Measurements from ENCODE around the gene SVOP.
"Not testable (repeated sequence)": the region's sequence is repeated elsewhere in the genome, so short reads cannot be mapped to it uniquely, and the experiment has no call there.

SVOP gene

DNA sequence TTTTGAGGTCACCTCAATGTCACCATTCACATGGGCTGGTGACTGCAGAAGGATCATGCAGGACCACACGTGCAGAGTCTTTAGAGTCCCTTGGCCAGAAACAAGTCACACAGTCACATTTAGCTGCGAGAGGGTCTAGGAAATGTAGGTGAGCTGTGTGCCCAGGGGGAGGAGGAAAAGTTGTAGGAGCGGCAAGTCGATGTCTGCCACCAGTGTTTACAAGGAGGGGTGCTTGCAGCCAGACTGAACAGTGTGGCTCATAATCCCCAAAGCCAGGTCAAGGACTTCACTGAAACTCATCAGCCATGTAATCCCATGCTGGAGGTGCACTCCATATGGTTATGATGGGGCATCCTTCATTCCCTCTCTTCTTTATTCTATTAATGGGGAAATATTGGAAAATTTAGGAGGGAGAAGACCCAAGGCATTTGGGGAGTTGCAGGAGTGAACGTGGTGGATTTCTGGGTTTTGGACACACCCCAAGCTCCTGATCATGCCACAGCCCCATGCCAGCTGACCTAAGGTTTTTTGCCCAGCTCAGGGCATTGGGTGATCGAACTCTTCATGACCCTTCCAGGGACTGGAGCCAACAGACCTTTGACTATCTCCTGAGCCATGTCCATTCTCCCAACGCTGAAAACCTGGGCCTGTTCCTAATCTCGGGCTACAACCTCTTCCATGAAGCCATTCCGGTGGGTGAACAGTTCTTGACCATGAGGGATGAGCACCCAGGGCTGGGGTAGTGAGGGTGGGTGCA is 133.8 kb downstream of the SVOP start:
- no peak for DNase-seq (ENCODE audit: low spot score)

- DNase-seq (ENCODE audit: low spot score) = no peak
Observed at GRCh38 chr12:108884116-108885012, 136.5 kb downstream of the SVOP start.

GRCh38 chr12:108881953-108882352 is 138.9 kb downstream of the SVOP start:
- no peak for DNase-seq (ENCODE audit: low spot score)

DNA sequence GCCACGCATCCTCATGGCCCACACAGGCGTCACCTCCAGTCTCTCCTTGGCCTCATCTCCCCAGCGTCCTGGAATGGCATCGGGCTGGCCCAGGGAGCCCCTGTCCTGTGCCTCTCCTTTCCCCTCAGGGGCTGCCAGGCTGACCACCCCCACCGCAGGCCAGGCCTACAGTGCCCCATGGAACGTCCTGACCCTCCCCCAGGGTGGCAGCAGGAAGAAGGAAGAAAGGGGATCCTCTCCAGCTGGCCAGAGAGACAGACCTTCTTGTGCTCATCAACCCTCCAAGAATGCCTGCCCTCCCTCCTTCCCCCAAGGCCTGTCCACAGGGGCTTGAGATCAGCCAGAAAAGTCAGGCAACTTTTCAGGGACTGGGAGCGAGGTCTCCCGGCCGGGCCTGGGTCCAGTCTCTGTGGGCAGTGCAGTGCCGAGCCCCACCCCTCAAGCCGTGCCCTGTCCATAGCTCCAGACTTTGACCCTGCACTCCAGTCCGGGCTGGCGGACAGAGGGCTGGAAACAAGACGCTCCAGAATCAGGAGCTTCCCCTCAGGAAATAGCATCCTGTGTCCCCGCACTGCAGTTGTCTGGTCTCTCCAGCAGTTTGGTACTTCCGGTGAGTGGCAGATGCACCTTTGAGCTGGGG is 141.1 kb downstream of the SVOP start, which contains the start of gene DAO:
Gene DAO, plus strand, starts transcription at position 478 of the 640 bp plus-strand sequence. CDS start 4,915 bp downstream, outside the sequence.
- peak; percentile 44 for DNase-seq (ENCODE audit: low spot score)

DNA sequence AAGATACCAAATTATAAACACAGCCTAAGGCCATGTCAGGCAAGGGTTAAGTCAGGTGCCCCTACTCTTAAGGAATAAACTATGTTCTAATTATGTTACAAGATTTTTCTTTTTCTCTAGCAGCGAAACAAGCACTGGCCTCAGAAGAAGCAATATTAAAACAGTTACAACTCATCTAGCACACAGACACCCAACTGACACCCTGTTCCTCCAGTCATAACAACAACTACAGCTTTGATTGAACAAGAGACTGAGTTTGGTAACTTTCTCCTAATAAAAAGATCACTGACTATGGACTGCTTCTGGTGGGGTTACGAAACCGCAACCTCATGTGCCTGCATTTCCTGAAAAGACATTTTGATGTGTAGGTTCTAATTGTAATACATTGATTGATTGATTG is 144.3 kb downstream of the SVOP start:
- DNase-seq (ENCODE audit: low spot score) = no peak

DNA sequence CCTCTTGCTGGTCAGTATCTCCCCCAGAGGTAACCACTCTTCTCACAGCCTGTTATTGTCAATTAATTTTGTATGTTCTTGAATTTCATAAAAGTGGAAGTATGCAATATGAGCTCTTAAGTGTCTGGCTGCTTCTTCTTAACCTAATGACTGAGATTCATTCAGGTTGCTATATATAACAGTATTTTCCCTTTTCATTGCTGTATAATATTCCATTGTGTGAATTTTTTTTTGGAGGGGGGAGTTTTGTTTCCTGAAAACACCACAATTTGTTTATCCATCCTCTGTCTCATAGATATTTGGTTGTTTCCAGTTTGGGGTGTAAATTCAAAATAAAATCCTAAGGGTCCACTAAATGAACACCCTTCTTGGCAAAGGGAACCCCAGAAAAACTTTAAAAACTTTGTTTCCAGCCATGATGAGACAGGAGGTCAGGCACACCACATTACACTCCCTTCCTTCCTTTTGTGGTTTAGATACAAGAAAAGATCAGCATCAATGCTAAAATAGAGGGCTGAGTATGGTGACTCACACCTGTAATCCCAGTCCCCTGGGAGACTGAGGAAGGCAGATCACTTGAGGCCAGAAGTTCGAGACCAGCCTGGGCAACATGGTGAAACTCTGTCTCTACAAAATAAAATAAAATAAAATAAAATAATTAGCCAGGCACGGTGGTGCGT is 145.0 kb downstream of the SVOP start:
- DNase-seq (ENCODE audit: low spot score) = no peak

DNA sequence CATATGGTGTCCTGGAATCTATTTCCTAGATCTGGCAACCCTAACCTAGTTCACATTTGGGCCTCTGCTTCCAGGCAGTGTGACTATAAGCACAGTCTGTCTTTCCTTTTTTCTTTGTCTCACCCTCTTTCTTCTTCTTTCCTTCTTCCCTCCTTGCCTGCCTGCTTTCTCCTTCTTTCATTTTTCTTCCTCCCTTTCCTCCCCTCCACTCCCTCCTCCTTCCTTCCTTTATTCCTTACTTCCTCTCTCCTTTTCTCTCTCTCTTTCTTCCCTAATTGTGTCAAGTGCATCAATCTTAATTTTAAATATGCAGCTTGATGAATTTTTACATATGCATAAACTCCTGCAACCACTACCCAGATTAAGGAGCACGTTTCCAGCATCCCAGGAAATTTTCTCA is 145.6 kb downstream of the SVOP start:
- DNase-seq (ENCODE audit: low spot score) = no peak

- DNase-seq (ENCODE audit: low spot score) = no peak
Observed at GRCh38 chr12:108868781-108869180, 152.1 kb downstream of the SVOP start.

- DNase-seq (ENCODE audit: low spot score) = not testable (repeated sequence)
Observed at GRCh38 chr12:108866083-108866482, 154.8 kb downstream of the SVOP start.

GRCh38 chr12:108865169-108865568 is 155.7 kb downstream of the SVOP start:
- no peak for DNase-seq (ENCODE audit: low spot score)

DNA sequence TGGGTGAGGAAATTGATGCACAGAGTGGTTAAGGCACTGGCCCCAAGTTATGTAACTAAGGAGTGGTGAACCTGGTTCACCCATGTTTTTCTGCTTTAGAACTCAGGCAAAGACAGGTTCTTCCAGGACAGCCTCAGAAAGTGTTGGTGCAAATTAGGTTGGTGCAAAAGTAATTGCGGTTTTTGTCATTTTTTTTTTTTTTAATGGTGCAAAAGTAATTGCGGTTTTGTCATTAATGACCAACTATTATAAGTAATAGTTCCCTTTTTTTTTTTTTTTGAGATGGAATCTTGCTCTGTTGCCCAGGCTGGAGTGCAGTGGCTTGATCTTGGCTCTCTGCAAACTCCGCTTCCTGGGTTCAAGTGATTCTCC is 158.3 kb downstream of the SVOP start:
- no peak for DNase-seq (ENCODE audit: low spot score)

DNA sequence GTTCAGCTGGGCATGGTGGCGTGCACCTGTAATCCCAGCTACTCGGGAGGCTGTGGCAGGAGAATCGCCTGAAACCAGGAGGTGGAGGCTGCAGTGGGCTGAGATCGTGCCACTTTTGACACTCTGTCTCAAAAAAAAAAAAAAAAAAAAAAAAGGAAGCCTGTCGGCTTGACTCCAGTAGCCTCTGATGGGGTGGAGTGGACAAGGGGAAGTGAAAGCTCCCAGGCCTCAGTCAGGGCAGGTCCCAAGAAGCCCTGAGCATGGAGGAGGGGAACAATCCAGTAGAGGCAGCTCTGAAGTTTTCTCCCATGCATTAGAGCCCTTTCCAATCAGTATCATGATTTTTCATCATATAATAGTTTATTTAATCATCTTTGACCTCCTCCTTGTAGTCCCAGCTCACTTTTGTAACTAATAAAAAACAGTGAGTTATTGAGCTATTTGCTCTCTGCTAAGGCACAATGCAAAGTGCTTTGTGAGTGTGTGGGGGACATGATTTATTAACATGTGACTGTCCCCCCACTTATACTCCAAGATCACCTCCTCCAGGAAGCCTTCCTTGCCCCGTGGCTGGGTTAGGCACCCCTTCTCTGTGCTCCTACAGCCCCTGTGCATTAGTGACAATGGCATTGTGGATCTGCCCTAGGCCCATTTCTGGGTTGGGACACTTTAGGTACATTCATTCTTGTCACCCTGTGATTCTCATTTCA is 158.8 kb downstream of the SVOP start:
- no peak for DNase-seq (ENCODE audit: low spot score)

- DNase-seq (ENCODE audit: low spot score) = no peak
Observed at GRCh38 chr12:108860443-108860842, 160.4 kb downstream of the SVOP start.

- no peak for DNase-seq (ENCODE audit: low spot score)
Observed at GRCh38 chr12:108859923-108860291, 161.0 kb downstream of the SVOP start.

DNA sequence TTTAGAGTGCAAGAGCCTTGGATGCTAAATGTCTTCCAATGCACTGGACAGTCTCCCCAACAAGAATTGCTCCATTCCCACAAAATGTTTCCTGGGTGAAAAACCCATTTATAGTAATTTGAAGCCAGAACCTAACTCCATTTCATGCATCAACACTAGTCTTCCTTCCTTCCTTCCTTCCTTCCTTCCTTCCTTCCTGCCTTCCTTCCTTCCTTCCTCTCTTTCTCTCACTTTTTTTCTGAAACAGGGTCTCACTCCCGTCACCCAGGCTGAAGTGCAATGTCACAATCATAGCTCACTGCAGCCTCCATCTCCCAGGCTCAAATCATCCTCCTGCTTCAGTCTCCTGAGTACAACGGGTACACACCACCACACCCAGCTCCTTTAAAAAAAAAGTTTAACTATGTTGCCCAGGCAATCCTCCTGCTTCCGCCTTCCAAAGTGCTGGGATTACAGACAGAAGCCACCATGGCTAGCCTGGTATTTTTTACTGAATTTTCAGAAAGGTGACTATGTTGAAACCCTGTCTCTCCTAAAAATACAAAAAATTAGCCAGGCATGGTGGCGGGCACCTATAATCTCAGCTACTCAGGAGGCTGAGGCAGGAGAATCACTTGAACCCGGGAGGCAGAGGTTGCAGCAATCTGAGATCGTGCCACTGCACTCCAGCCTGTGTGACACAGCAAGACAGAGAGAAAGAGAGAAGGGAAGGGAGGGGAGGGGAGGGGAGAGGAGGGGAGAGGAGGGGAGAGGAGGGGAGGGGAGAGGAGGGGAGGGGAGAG is 161.5 kb downstream of the SVOP start:
- DNase-seq (ENCODE audit: low spot score) = not testable (repeated sequence)

GRCh38 chr12:108858311-108859074 is 162.4 kb downstream of the SVOP start:
- no peak for DNase-seq (ENCODE audit: low spot score)

All from pons (tissue), 1 donor.